HG02623 (cell line): ENCODE data around the gene ZNF839.
"Not testable (repeated sequence)": the region's sequence is repeated elsewhere in the genome, so short reads cannot be mapped to it uniquely, and the experiment has no call there.

Experiments
- ATAC-seq: cut with Tn5 transposase; IDR thresholded peaks from one replicate; pipeline ENCODE4 v1.9.1; 2021; ENCODE audit warnings: moderate library complexity; ENCODE audit not compliant: unreplicated experiment

The ZNF839 gene

GRCh38 chr14:102333795-102334705 lies 14.5 kb downstream of the ZNF839 start:
- ATAC-seq: no peak

GRCh38 chr14:102335163-102335562 lies 15.6 kb downstream of the ZNF839 start:
- ATAC-seq: no peak

GRCh38 chr14:102338724-102339123 lies 19.2 kb downstream of the ZNF839 start:
- no peak for ATAC-seq

GRCh38 chr14:102341566-102341965 lies 22.0 kb downstream of the ZNF839 start:
- no peak for ATAC-seq

GRCh38 chr14:102342238-102342637 lies 22.7 kb downstream of the ZNF839 start:
- no peak for ATAC-seq

GRCh38 chr14:102344084-102344483 lies 24.5 kb downstream of the ZNF839 start:
- ATAC-seq: no peak

- ATAC-seq: no peak
Measured at GRCh38 chr14:102344485-102344884, 24.9 kb downstream of the ZNF839 start.

- ATAC-seq: no peak
Measured at GRCh38 chr14:102345232-102345631, 25.7 kb downstream of the ZNF839 start.

GRCh38 chr14:102346645-102347044 lies 27.1 kb downstream of the ZNF839 start:
- no peak for ATAC-seq

GRCh38 chr14:102348376-102348775 lies 28.8 kb downstream of the ZNF839 start:
- ATAC-seq: no peak

GRCh38 chr14:102351023-102351422 lies 31.5 kb downstream of the ZNF839 start:
- ATAC-seq: no peak

- ATAC-seq: not testable (repeated sequence)
Measured at GRCh38 chr14:102351593-102351992, 32.0 kb downstream of the ZNF839 start.

GRCh38 chr14:102352213-102352612 lies 32.7 kb downstream of the ZNF839 start:
- ATAC-seq: no peak

GRCh38 chr14:102353126-102353619 lies 33.6 kb downstream of the ZNF839 start:
- ATAC-seq: no peak

- no peak for ATAC-seq
Measured at GRCh38 chr14:102356280-102356679, 36.7 kb downstream of the ZNF839 start.

- no peak for ATAC-seq
Measured at GRCh38 chr14:102359341-102359740, 39.8 kb downstream of the ZNF839 start.

- no peak for ATAC-seq
Measured at GRCh38 chr14:102360388-102360787, 40.8 kb downstream of the ZNF839 start.

GRCh38 chr14:102362084-102362483 lies 42.5 kb downstream of the ZNF839 start:
- ATAC-seq: no peak

- ATAC-seq: peak; percentile 91
Measured at GRCh38 chr14:102362545-102363181, 43.1 kb downstream of the ZNF839 start, which contains the start of the genes CINP and TECPR2. Gene CINP (minus strand): TSS chr14:102362890. CDS start chr14:102362851, 39 bp downstream. Gene TECPR2 (plus strand): TSS chr14:102362941. CDS start chr14:102376722, 13,781 bp downstream.

GRCh38 chr14:102363182-102363943 lies 43.8 kb downstream of the ZNF839 start:
- peak; percentile 12 for ATAC-seq

- no peak for ATAC-seq
Measured at GRCh38 chr14:102370305-102370809, 50.8 kb downstream of the ZNF839 start.
